HG03280 (cell line): Measurements from ENCODE around the gene STOML1.

Experiments
- ATAC-seq: cut with Tn5 transposase; IDR thresholded peaks from one replicate; pipeline ENCODE4 v1.9.1; 2021; ENCODE audit warnings: mild to moderate bottlenecking, moderate library complexity; ENCODE audit not compliant: unreplicated experiment

The STOML1 gene, protein sequence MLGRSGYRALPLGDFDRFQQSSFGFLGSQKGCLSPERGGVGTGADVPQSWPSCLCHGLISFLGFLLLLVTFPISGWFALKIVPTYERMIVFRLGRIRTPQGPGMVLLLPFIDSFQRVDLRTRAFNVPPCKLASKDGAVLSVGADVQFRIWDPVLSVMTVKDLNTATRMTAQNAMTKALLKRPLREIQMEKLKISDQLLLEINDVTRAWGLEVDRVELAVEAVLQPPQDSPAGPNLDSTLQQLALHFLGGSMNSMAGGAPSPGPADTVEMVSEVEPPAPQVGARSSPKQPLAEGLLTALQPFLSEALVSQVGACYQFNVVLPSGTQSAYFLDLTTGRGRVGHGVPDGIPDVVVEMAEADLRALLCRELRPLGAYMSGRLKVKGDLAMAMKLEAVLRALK

GRCh38 chr15:73991726-73992593 is at the start of gene STOML1:
STOML1 (minus strand) TSS chr15:73992295; CDS start chr15:73992223, 72 bp downstream.
- peak; percentile 74 for ATAC-seq

DNA sequence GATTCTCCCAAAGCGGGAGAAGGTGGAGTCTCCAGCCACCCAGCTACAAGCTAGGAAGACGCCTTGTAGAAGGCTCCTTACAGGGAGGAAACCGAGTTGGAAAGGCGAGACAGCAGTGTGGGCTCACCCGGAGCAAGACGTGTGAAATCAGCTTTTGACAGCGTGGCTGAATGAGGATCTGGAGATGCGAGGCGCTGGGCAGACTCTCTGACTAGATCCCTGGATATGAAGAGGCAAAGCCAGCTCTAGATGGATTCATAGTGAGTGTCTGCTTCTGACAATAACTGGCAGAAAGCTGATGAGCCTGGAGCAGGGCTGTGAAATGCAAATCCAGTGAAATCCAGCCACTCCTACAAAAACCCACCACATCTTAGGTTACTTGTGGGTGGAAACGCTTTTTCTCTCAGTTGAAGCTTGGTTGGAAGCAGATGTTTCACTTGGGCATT is 49.2 kb upstream of the STOML1 start:
- ATAC-seq: no peak

DNA sequence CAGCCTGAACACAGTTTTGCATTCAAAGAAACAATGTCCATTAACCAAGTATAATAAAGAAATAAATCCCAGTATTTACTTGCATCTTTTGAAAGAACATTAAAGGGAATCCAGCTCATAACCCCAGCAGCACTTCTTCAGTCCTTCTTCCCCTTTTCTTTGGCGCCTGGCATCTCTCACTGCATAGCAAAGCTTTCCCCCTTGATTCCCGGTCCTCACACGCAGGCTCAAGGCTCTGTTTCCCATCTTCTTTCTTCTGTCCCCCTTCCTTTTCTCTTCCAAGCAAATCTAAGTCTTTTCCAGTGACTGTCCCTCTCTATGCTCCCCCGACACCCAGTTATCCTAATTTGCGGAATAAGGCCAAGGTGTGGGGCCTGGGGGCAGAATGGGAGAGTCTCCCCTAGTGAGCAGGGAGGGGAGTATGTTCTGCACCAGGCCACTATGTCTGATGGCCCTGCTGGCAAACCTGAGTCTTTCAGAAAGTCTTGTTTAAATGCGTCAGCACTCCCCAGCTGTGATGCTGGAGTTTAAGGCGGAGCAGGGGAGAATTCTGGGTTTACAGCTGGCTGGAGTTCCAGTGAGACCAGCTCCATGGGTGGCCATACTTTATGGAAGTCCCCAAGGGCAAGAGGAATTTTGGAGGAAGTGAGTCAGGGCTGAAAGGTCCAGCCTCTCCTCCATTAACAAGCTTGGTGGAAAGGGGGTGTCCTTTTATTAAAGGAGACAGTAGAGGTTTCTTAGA is 48.2 kb upstream of the STOML1 start:
- ATAC-seq: no peak

GRCh38 chr15:74039656-74040010 is 47.5 kb upstream of the STOML1 start:
- ATAC-seq: no peak

DNA sequence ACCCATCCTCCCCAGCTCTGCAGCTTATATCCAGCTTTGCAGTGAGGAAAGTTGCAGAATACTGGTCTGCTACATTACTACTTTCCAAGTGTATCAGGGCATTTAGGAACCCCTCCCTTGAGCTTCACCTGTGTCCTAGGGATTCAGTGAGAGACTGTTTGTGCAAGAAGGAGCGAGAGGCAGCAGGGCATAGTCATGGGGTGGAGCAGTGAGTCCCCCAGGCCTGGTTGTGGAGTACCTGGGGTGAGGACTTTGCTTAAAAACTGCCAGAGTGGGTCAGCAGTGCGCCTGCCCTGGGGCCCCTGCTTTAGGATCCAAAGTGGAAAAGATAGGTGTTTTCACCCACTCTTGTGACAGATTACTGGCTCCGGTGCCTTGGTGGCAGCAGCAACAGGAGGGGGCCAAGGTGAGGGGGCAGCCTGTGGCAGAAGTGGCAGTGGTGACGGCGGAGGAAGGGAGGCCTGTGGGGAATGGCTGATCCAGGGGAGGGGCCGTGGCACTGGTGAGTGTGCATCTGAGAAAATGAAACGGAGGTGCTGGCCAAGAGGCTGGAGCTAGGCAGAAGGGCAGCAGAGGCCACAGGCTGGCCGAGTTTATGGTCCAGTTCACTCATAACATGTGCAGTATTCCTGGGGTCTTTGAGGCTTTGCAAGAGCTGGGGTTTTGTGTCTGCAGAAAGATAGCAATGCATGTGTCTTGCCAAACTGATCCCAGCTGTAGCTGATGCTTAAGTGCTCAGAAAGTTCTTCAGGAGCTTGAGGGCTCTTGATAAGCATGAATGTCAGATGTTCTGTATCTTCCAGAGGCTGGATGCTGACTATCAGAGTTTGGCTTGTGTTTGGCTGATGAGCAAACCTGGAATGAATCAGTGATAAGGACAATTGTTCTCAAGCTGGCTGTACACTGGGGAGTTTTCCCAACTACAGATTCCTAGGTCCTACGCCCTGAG is 46.9 kb upstream of the STOML1 start:
- no peak for ATAC-seq

GRCh38 chr15:74037171-74038117 is 45.3 kb upstream of the STOML1 start:
- no peak for ATAC-seq

DNA sequence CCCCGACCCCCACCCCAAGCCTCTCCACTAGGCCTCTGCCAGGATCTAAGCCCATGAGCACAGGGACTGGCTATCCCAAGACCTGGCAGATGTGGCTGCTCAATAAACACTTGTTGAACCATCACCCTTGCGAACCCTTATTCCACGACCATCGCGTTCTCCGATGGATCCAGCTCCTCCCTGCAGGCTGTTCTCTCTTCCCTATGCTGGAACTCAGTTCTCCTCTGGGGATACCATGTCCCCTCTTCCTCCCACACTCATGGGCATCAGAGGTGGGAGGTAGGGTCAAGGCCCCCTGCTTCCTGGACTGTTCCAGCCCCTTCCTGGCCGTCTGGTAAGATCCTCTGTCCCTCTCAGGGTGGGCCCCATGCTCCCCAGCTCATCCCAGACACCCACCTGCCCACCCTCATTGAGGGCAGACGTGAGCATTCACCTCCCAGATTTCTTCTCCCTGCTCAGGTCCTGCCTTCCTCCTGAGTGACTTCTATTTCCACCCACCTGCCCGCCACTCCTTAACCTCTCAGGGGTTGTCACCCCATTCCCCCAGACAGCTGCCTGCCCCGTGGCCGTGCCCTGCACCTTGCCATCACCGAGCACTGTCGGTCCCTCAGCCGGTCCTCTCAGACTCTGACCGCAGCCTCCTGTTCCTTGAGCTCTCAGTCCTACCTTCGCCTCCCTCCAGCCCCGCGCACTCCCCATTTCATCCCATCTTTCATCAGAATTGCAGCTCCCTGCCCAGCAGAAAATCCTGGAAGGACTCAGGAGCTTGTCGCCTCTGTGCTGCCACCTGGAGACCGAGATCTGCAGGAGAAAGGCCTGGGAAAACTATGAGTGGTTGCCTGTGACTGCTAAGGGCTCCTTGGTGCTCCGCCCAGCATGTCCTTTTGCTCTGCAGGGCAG is 44.4 kb upstream of the STOML1 start:
- no peak for ATAC-seq

DNA sequence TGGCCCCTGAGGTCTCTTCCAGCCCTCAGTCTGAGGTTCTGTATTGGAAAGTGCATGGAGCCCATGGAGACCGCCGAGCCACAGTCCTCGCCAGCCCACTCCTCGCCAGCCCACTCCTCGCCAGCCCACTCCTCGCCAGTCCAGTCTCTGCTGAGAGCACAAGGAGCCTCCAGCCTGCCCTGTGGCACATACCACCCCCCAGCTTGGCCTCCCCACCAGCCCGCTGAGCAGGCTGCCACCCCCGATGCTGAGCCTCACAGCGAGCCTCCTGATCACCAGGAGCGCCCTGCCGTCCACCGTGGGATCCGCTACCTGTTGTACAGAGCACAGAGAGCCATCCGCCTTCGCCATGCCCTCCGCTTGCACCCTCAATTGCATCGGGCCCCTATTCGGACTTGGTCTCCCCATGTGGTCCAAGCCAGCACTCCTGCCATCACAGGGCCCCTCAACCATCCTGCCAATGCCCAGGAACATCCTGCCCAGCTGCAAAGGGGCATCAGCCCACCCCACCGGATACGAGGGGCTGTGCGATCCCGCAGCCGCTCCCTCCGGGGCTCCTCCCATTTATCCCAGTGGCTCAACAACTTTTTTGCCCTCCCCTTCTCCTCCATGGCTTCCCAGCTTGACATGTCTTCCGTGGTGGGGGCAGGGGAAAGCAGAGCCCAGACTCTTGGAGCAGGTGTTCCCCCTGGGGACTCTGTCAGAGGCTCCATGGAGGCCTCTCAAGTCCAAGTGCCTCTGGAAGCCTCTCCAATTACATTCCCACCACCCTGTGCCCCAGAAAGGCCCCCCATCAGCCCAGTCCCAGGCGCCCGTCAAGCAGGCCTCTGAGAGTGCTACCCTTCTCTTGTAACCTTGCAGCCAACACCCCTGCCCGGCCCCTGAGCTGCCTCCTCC is 43.3 kb upstream of the STOML1 start:
- ATAC-seq: no peak

- ATAC-seq: no peak
These were observed 42.2 kb upstream of the STOML1 start for GRCh38 chr15:74034206-74034755.

DNA sequence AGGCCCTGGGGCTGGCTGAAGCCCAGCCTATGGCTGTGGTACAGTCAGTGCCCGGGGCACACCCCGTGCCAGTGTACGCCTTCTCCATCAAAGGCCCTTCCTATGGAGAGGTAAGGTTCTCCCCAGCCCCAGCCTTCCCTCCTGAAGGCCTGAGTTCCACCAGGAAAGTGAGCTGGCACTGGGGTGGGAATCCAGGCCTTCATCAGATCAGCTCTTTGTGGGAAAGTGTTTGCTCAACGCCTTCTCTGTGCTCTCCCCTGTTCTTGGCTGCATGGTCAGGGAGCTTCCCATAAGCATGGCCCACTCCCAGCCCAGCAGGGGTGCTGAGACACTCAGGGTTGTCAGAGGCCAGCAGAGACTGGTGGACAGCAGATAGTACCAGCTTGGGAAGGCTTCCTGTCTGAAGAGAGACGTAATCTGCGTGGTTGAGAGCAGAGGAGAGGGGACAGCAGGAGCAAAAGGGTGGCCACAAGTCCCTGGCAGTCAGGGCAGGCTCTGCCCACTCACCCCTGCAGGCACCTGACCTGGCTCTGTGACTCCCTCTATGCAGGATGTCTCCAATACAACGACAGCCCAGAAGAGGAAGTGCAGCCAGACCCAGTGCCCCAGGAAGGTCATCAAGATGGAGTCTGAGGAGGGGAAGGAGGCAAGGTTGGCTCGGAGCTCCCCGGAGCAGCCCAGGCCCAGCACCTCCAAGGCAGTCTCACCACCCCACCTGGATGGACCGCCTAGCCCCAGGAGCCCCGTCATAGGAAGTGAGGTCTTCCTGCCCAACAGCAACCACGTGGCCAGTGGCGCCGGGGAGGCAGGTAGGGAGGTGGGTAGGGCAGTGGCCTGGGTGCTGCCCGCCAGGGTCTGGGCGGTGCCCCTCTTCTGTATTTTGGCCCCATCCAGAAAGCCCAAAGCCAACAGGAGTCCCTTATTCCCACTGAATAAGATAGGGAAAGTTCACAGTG is 40.8 kb upstream of the STOML1 start:
- ATAC-seq: no peak

- no peak for ATAC-seq
These were observed 40.0 kb upstream of the STOML1 start for GRCh38 chr15:74032046-74032445.

DNA sequence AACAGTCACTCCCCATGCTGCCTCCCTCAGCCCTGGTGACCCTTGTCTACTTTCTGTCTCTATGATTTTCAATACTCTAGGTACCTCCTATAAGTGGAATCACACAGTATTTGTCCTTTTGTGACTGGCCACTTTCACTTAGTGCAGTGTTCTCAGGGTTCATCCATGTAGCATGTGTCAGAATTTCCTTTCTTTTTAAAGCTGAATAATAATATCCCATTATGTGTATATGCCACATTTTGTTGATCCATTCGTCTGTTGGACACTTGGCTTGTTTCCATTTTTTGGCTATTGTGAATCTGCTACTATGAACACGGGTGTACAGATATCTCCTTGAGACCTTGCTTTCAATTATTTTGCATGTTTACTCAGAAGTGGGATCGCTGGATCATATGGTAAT is 36.6 kb upstream of the STOML1 start:
- no peak for ATAC-seq

DNA sequence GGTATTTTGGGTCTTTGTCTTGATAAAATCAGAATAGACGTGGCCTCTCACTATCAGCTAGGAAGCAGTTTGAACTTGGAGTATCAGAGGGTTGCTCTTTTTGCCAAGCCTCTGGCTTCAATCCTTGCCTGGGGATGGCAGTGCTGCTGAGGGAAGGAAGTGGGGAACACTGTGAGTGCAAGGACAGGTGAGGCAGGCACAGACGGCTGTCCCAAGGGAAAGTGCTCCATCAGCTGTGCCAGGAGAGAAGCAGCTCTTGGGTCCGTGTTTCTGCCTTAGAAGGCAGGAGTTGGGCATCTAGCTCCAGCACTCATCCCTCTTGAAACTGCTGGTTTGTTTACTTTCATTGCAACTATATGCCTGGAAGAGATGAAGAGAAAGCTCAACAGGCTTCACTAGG is 35.6 kb upstream of the STOML1 start:
- ATAC-seq: no peak

- ATAC-seq: no peak
These were observed 33.3 kb upstream of the STOML1 start for GRCh38 chr15:74025436-74025835.

DNA sequence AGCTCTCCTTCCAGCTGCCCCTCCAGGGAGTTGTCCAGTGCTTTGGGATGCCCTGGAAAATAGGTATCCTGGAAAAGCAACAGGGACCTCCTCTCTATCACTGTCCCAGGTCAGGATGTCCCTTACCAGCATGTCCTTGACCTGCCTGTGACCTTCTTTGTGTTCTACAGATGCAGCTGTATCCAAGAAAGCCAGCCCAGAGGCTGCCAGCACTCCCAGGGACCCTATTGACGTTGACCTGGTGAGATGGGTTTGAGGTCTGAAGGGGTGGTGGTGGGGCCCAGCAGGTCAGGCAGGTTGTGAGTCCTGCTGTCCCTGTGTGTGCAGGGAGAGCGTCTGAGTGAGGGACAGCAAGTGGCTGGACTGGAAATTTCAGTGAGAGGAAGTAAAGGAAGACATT is 32.6 kb upstream of the STOML1 start:
- no peak for ATAC-seq
